NCI-H1694 (cell line): ENCODE measurements around the gene SOSTDC1.

Experiments
- DNase-seq: peaks from one replicate; lab custom pipeline; 2025; lab: John Stamatoyannopoulos, UW

SOSTDC1 gene

GRCh38 chr7:16419859-16420258 is 45.7 kb downstream of the SOSTDC1 start:
- peak; percentile 5 for DNase-seq

DNA sequence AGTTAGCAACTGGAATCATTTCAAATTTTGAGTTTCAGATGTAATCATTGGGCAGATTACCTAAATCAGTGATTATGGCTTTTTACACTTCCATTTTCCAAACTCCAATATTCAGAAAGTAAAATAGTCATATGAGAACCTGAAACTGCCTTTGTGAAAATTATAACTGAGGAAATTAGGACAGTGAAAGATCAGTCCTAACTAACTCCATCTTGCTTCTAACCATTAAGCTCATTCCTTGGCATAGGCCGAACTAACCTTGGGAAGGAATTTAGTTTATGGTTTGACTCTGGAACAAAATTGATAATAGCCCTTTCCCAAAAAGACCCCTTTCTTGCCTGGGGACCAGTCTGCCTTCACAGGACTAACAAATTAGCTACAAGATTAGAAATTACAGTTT is 46.4 kb downstream of the SOSTDC1 start:
- no peak for DNase-seq

DNA sequence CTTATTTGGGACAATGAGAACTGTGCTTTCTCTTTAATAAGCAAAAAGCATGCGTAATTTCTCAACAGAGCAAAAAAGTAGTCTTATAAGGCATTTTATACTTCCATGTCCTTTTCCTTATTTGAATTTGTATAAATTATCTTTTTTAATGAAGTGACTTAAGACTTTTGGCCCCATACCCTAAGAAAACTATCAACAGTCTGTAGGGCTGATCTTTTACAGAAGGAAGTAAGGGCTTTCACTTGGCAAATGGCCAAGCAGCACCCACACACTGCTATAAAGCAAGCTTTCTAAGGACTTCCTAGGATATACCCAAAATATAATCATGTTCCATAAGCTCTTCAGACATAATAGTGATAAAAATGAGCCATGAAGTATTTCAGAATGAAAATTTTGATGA is 47.6 kb downstream of the SOSTDC1 start:
- no peak for DNase-seq

DNA sequence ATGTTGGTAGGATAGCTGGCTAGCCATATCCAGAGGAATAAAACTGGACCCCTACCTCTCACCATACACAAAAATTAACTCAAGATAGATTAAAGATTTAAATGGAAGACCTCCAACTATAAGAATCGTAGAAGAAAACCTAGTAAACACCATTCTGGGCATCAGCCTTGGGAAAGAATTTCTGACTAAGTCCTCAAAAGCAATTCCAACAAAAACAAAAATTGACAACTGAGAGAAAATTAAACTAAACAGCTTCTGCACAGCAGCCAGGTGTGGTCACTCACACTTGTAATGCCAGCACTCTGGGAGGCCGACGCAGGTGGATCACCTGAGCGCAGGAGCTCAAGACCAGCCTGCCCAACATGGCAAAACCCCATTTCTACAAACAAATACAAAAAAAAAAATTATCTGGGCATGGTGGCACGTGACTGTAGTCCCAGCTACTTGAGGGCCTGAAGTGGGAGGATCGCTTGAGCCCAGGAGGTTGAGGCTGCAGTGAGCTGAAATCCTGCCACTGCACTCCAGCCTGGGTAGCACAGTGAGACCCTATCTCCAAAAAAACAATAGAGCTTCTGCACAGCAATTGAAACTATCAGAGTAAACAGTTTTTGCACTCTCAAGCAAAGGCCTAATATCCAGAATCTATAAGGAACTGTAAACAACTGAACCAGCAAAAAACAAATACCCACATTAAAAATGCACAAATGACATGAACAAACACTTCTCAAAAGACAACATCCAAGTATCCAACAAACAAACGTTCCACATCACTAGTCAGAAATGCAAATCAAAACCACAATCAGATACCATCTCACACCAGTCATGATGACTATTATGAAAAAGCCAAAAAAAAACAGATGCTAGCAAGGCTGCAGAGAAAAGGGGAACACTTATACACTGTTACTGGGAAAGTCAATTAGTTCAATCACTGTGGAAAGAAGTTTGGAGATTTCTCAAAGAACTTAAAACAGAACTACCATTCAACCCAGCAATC is 49.0 kb downstream of the SOSTDC1 start:
- DNase-seq: no peak

DNA sequence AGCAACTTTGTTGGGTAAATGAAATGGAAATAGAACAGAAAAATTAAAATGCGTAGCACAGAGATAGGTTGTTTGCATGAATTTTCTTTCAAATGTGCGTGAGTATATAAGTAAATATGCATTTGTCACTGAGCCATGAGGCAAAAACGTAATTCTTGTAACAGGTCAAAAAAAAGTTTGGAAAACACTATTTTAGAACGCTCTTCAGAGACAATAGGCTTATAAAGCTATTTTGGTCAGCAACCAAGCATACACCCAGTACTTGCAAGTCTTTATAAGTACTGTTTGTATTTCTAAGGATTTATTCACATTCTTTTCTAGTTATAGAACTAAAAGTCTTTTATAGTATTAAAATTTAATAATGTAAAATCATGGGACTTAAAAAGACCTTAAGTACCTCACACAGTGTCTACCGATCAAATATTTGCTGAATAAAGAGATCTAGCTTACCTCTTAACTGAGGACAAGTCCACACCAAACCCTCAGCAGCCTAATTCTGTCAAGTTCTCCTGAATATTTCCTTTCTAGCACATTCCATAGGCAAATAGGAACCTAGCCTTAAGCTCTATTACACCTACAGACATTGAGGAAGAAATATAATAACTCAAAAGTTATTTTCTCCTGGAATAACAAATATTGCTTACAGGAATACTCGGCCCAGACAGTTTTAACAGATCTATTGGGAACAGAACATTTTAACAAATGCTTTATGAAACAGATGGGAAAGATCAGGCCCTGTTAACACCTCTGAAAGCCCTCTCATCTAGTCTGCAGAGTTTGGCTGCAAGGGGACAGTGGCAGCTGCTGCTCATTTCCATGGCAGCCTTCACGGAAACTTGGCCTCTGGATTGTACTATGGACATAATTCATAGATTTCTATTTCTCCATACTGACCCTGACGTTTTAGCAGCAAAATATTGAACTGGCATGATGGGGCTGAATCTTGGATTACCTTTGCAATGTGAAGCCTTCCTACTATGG is 53.0 kb downstream of the SOSTDC1 start:
- DNase-seq: no peak
